ENCODE results near the gene CCL19. TPM values are rescaled to one million over a fixed set of nuclear protein-coding genes. Genes with fewer than 3 reads are reported as not detected.

CCL19 gene
- total RNA-seq, 4 donors from 2014 or later: 0.85 to 5.8 (median 4.8) TPM; not detected in 1

GRCh38 chr9:34719021-34719768 lies 28.1 kb upstream of the CCL19 start:
- no peak for TF ChIP-seq CTCF (IDR thresholded peaks at IDR 0.05; ENCODE audit: low read depth)

- TF ChIP-seq CTCF (IDR thresholded peaks at IDR 0.05; ENCODE audit: low read depth): no peak
Measured at GRCh38 chr9:34717996-34718614, 27.0 kb upstream of the CCL19 start.

- no peak for TF ChIP-seq CTCF (IDR thresholded peaks at IDR 0.05; ENCODE audit: low read depth)
Measured at GRCh38 chr9:34716711-34717110, 25.6 kb upstream of the CCL19 start.

GRCh38 chr9:34715639-34716215 lies 24.7 kb upstream of the CCL19 start:
- TF ChIP-seq CTCF (IDR thresholded peaks at IDR 0.05; ENCODE audit: low read depth): no peak

- TF ChIP-seq CTCF (IDR thresholded peaks at IDR 0.05; ENCODE audit: low read depth): no peak
Measured at GRCh38 chr9:34714007-34714406, 22.9 kb upstream of the CCL19 start.

GRCh38 chr9:34712140-34712539 lies 21.1 kb upstream of the CCL19 start:
- TF ChIP-seq CTCF (IDR thresholded peaks at IDR 0.05; ENCODE audit: low read depth): no peak

- no peak for TF ChIP-seq CTCF (IDR thresholded peaks at IDR 0.05; ENCODE audit: low read depth)
Measured at GRCh38 chr9:34710023-34710422, 18.9 kb upstream of the CCL19 start, which contains the start of gene CCL21. TSS of gene CCL21 (minus strand) at chr9:34710136. CDS start at chr9:34710066, 70 bp downstream.

All from subcutaneous adipose tissue (tissue), 4 donors.